Stimulated activated CD4-positive, alpha-beta T cell treated with anti-CD3 and anti-CD28 coated beads, Interleukin-1b, Interleukin-23, amount 100 ng/mL, for 24 hours (primary cell): Measurements from ENCODE around the gene RNFT2.
A peak's percentile ranks its signal among the peaks of the same experiment; 100 is the strongest.

Source experiments
- DNase-seq, 4 experiments: peaks; one replicate each; pipeline ENCODE4 v3.0.0-alpha.2; 2020; ENCODE audit warnings: low read depth in 4 of 4, low spot score in 1 of 4

Gene RNFT2

GRCh38 chr12:116876151-116876869 lies 138.2 kb downstream of the RNFT2 start:
- DNase-seq, result no peak

GRCh38 chr12:116878567-116879508 lies 140.7 kb downstream of the RNFT2 start:
- DNase-seq, result no peak

- no peak for DNase-seq
Measured at GRCh38 chr12:116879509-116880212, 141.5 kb downstream of the RNFT2 start.

- no peak for DNase-seq
Measured at GRCh38 chr12:116880213-116880816, 142.2 kb downstream of the RNFT2 start.

- peak in 1 of 4 experiments; percentile 32 for DNase-seq
Measured at GRCh38 chr12:116880817-116881324, 142.8 kb downstream of the RNFT2 start.

- DNase-seq, result no peak
Measured at GRCh38 chr12:116881325-116881876, 143.3 kb downstream of the RNFT2 start, which contains the start of gene HRK. Gene HRK, minus strand, starts transcription at chr12:116881441. Its CDS starts 134 bp downstream, at chr12:116881307.

- DNase-seq, result no peak
Measured at GRCh38 chr12:116881877-116882507, 143.9 kb downstream of the RNFT2 start.

- no peak for DNase-seq
Measured at GRCh38 chr12:116882742-116883141, 144.6 kb downstream of the RNFT2 start.

GRCh38 chr12:116884871-116885270 lies 146.8 kb downstream of the RNFT2 start:
- DNase-seq, result no peak

GRCh38 chr12:116885491-116885890 lies 147.4 kb downstream of the RNFT2 start:
- DNase-seq, result no peak

GRCh38 chr12:116887244-116887643 lies 149.1 kb downstream of the RNFT2 start:
- DNase-seq, result no peak

- no peak for DNase-seq
Measured at GRCh38 chr12:116887897-116888296, 149.8 kb downstream of the RNFT2 start.

- DNase-seq, result no peak
Measured at GRCh38 chr12:116890330-116890729, 152.2 kb downstream of the RNFT2 start.

GRCh38 chr12:116891019-116891418 lies 152.9 kb downstream of the RNFT2 start:
- no peak for DNase-seq

GRCh38 chr12:116892349-116893140 lies 154.4 kb downstream of the RNFT2 start:
- no peak for DNase-seq

GRCh38 chr12:116894913-116895312 lies 156.8 kb downstream of the RNFT2 start:
- no peak for DNase-seq

GRCh38 chr12:116896411-116896924 lies 158.4 kb downstream of the RNFT2 start:
- no peak for DNase-seq

- DNase-seq, result no peak
Measured at GRCh38 chr12:116897476-116897875, 159.4 kb downstream of the RNFT2 start.

- no peak for DNase-seq
Measured at GRCh38 chr12:116898669-116899068, 160.6 kb downstream of the RNFT2 start.
